Astrocyte (in vitro differentiated cells and primary cell): ENCODE measurements around the gene PXT1.

Source experiments
- EZH2 ChIP-seq: IDR thresholded peaks from 2 replicates; pipeline ENCODE4 v1.6.1; 2012; ENCODE audit warnings: mild to moderate bottlenecking, low read length, inconsistent platforms; ENCODE audit not compliant: insufficient read depth
- TF ChIP-seq, protein P1 (sequence below): IDR thresholded peaks from 2 replicates; pipeline ENCODE4 v1.5.1; 2011; ENCODE audit warnings: low read depth, mild to moderate bottlenecking, inconsistent platforms, low read length, moderate library complexity; ENCODE audit not compliant: insufficient read depth

DNA sequence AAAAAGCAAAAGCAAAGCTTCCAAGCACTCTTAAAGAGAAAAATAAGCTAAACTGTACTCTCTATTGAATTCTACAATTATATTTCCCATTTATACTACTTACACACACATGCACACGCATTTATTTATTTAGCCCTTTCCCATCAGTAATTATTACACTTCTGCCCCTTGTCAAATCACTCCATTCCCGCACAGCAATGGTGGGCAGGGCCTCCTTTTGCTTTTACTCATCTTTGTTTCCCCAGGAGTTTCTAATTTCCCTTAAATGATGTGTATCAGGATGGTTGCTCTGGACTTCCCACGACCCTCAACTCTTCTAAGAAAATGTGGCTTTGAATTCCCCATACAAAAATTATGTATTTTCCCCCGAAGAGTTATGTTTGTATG, 19.9 kb downstream of the PXT1 start:
- TF ChIP-seq, protein P1, sequence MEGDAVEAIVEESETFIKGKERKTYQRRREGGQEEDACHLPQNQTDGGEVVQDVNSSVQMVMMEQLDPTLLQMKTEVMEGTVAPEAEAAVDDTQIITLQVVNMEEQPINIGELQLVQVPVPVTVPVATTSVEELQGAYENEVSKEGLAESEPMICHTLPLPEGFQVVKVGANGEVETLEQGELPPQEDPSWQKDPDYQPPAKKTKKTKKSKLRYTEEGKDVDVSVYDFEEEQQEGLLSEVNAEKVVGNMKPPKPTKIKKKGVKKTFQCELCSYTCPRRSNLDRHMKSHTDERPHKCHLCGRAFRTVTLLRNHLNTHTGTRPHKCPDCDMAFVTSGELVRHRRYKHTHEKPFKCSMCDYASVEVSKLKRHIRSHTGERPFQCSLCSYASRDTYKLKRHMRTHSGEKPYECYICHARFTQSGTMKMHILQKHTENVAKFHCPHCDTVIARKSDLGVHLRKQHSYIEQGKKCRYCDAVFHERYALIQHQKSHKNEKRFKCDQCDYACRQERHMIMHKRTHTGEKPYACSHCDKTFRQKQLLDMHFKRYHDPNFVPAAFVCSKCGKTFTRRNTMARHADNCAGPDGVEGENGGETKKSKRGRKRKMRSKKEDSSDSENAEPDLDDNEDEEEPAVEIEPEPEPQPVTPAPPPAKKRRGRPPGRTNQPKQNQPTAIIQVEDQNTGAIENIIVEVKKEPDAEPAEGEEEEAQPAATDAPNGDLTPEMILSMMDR = no peak
- TF ChIP-seq EZH2 = no peak
